Kidney tubule cell (primary cell): ENCODE data around the gene CCAR1.
"Not testable (repeated sequence)": the region's sequence is repeated elsewhere in the genome, so short reads cannot be mapped to it uniquely, and the experiment has no call there.

Experiments used
- DNase-seq: peaks from one replicate; pipeline ENCODE4 v3.0.0-alpha.2; 2018; ENCODE audit warnings: low spot score

The CCAR1 gene

GRCh38 chr10:68828833-68829232 is 107.8 kb downstream of the CCAR1 start:
- DNase-seq = no peak

GRCh38 chr10:68829521-68829920 is 108.5 kb downstream of the CCAR1 start:
- DNase-seq = no peak

GRCh38 chr10:68829952-68830351 is 108.9 kb downstream of the CCAR1 start:
- no peak for DNase-seq

GRCh38 chr10:68831961-68832455 is 111.0 kb downstream of the CCAR1 start:
- DNase-seq = peak; percentile 27

- DNase-seq = peak; percentile 83
These were observed 111.6 kb downstream of the CCAR1 start for GRCh38 chr10:68832601-68833000.

- no peak for DNase-seq
These were observed 116.7 kb downstream of the CCAR1 start for GRCh38 chr10:68837626-68838322.

- not testable (repeated sequence) for DNase-seq
These were observed 119.6 kb downstream of the CCAR1 start for GRCh38 chr10:68840650-68841049.
